T-helper 2 cell treated with Interferon-gamma antibody and Interleukin-4, amounts not matched to agents 100 ng/mL and 5 ng/mL, for 36 hours (primary cell): ENCODE data around the gene FBXO42. TPM values are rescaled to one million over a fixed set of nuclear protein-coding genes. Genes with fewer than 3 reads are reported as not detected.

Experiments used
- intact Hi-C: fragments of 100-400 bp; cut with micrococcal nuclease; formaldehyde crosslinking; loops from one replicate; pipeline ENCODE4 v1.15.1; 2023
- total RNA-seq: library from RNA; stranded (reverse); gene quantifications from 2 replicates; pipeline ENCODE4 v1.2.3, GENCODE V29; 2022

Gene FBXO42
- total RNA-seq, 1 donor from 2014 or later = 20.5 TPM

- intact Hi-C loops = no loop called here
Observed at GRCh38 chr1:16334655-16335340, 17.5 kb downstream of the FBXO42 start.

DNA sequence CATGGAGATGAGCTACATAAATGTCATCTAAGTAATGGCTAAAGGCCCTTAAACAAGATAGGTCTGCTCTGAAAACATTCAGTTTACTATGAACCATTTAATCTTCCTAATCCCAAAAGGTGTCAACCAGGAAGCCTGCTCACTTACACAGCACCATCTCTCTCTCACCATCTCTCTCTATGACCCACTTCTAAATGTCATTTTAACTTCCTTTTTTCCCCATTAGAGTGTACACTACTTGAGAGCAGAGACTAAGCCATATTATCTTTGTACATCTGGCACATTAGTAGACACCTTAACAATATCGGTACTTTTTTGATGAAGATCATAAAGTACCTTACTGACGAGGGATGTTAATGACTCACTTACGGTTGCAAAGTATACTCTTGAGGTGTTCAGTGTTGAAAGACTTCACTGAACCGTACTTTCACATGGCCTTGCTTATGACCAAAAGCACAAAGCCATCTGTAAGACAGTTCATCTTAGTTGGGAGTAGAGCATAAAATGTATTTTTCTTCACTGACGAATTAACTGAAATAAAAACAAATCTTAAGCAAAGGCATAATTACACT, 25.4 kb downstream of the FBXO42 start:
- intact Hi-C loops = no loop called here

- intact Hi-C loops = no loop called here
Observed at GRCh38 chr1:16324456-16324890, 27.8 kb downstream of the FBXO42 start.

DNA sequence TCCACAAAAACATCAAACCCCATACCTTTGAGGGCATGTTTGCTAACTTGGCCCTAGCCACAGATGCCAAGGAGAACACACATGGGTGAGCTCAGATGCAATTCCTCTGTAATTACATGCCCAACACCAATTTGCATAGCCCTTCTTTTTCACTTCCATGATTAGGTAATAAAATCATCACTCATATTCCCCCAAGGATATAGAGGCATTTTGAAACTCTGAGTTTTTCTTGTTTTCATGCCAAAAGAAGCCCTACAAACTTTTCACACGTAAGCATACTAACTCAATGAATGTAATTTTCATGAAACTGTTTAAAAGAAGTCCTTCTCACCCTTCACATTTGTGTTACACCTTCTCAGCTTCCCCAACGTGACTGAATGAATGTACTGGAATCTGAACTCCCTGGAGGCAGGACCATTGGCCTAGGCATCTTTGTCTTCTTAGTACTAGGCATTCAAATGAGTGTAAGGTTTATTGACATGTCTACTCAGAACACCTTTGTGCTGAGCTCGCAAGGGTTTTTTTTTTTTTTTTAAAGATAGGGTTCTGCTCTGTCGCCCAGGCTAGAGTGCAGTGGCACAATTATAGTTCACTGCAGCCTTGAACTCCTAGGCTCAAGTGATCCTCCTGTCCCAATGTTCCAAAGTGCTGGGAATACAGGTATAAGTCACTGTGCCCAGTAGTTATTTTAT, 31.0 kb downstream of the FBXO42 start:
- intact Hi-C loops = no loop called here

- intact Hi-C loops = no loop called here
Observed at GRCh38 chr1:16318555-16318954, 33.7 kb downstream of the FBXO42 start.

GRCh38 chr1:16315437-16315836, 36.8 kb downstream of the FBXO42 start:
- intact Hi-C loops = no loop called here

DNA sequence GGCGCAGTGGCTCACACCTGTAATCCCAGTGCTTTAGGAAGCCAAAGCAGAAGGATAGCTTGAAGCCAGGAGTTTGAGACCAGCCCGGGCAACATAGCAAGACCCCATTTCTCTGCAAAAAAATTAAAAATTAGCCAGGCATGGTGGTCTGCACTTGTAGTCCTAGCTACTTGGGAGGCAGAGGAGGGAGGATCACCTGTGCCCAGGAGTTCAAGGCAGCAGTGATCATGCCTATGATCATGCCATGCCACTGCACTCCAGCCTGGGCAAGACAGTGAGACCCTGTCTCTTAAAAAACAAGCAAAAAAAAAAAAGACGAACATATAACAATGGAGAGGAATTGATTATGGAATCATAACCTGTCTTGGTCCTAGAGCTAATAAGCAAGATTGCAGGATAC, 45.1 kb downstream of the FBXO42 start:
- intact Hi-C loops = no loop called here

- intact Hi-C loops = no loop called here
Observed at GRCh38 chr1:16302709-16303627, 49.3 kb downstream of the FBXO42 start.

DNA sequence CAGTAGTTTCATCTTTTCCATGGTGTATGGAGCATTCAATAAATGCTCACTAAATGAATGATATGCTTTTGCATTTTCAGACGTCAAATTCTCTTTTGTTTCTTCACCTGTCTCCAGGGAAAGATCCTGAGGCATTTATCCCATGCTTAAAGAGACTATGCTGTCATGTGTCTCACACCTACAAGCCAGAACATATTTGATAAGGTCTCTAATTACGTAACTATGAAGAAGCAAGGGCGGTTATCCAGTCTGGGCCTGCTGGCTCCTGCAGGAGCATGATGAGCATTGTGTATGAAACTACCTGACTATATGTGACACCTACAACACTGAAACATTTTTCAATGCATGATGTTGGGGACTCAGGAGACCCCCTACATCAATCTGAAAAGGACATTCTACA, 51.8 kb downstream of the FBXO42 start:
- intact Hi-C loops = no loop called here

- intact Hi-C loops = no loop called here
Observed at GRCh38 chr1:16298653-16299052, 53.6 kb downstream of the FBXO42 start.

GRCh38 chr1:16296643-16297042, 55.6 kb downstream of the FBXO42 start:
- intact Hi-C loops = no loop called here

DNA sequence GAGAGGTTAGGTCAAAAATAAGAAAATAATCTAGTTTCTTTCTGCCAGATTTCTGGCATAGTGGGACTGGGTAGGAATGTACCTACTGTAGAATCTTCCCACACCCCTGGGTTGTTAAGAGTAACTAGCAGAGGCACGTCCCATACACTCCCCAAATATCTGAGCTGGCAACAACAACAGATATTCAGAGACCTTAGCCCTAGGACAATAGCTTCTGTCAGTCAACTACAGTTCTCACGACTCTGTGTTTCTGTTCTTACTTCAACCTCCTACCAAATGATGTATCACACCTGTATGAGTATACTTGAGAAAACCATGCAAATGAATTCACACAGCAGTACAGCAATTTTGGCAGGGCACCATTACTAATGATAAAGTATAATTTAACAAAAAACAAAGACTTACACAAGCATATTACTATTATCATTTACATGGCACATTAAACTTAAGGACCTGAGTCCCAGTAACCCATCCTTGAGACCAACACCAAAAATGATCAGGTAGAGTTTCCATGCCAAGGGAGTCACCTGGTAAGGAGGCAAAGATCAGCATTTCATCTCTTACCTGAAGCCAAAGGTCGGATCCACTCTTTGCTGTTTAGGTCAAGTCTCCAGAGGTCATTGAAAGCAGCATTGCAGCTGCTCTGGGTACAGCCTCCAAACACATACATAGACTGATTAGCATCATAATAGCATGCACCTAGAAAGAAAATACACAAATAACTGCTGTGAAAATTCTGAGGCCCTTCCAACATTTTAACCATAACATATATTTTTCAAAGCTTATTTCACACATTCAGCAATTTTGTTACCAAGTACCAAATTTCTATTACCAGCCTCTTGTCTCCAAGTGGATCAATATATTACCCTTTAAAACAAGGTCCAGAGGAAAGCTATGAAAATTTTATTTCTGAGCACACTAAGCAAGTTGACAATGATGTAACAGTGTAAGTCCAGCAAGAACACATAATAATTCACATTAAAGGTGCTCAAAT, 57.8 kb downstream of the FBXO42 start:
- intact Hi-C loops = no loop called here

DNA sequence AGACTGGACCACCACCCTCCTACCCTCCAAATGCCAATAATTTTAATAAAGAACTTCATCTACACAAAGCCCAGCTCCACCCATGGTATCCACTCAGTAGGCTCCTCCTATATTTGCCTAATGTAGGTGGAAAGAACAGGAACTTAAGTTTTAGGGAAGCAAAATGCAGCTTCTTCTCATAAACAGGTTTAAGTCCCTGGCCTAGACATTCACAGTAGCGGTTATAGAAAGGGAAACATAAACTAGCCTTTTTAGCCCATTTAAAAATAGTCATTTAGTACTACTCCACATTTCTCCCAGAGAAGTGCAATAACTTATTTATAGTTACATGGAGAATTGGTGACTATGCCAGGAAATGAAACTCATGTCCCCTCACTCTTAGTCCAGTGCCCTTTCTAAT, 58.7 kb downstream of the FBXO42 start:
- intact Hi-C loops = no loop called here

- intact Hi-C loops = no loop called here
Observed at GRCh38 chr1:16292739-16293138, 59.5 kb downstream of the FBXO42 start.

- intact Hi-C loops = no loop called here
Observed at GRCh38 chr1:16289959-16290358, 62.3 kb downstream of the FBXO42 start.

DNA sequence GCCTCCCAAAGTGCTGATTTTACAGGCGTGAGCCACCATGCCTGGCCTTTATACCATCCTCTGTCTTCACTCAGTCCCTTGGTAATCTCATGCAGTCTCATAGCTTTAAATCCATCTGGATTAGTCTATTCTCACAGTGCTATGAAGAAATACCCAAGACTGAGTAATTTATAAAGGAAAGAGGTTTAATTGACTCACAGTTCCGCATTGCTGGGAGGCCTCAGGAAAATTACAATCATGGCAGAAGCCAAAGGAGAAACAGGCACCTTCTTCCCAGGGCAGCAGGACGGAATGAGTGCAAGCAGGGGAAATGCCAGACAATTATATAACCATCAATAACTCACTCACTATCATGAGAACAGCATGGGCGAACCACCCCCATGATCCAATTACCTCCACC, 66.2 kb downstream of the FBXO42 start:
- intact Hi-C loops = no loop called here

DNA sequence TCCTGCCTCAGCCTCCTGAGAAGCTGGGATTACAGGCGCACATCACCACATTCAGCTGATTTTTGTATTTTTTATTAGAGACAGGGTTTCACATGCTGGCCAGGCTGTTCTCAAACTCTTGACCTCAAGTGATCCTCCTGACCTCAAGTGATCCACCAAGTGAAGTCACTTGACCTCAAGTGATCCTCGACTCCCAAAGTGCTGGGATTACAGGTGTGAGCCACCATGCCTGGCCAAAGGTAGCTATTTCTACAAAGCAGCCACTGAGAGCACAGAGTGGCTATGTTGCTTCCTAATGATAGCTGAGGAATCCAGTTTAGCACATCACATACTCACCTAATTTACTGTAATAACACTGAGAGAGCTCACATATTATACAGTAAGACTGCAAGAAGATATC, 70.5 kb downstream of the FBXO42 start:
- intact Hi-C loops = no loop called here

DNA sequence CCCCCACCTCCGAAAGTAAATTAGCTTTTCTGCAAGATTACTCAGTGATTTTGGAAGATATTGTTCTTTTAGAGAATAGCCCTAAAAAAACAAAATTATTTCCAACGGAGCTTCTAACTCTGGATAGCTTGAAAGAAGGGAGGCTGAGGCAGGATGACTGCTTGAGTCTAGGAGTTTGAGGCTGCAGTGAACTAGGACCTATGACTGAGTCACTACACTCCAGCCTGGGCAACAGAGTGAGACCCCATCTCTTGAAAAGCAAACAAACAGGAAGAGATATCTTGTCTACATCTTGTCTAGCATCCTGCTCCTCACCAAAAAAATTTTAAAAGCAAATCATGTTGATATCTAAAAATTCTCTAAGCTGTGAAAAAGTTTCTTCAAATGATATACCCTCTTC, 73.1 kb downstream of the FBXO42 start:
- intact Hi-C loops = no loop called here

GRCh38 chr1:16276302-16277030, 75.8 kb downstream of the FBXO42 start:
- intact Hi-C loops = no loop called here

- intact Hi-C loops = no loop called here
Observed at GRCh38 chr1:16275591-16275990, 76.7 kb downstream of the FBXO42 start.
